Measurements from ENCODE around the gene CTU2. TPM values are rescaled to one million over a fixed set of nuclear protein-coding genes. Genes with fewer than 3 reads are reported as not detected.

Gene CTU2
- total RNA-seq, 1 experiment from 2014 or later, result 52.4 TPM

GRCh38 chr16:88671806-88672205 lies 34.5 kb upstream of the CTU2 start (continued):
- TF ChIP-seq TCF7 (CRISPR knock-in tag; IDR thresholded peaks at IDR 0.05; ENCODE audit: low read depth), result no peak
- TF ChIP-seq MLX (CRISPR knock-in tag; IDR thresholded peaks at IDR 0.05), result no peak
- TF ChIP-seq CREM (CRISPR knock-in tag; IDR thresholded peaks at IDR 0.05), result no peak
- TF ChIP-seq, protein P1, sequence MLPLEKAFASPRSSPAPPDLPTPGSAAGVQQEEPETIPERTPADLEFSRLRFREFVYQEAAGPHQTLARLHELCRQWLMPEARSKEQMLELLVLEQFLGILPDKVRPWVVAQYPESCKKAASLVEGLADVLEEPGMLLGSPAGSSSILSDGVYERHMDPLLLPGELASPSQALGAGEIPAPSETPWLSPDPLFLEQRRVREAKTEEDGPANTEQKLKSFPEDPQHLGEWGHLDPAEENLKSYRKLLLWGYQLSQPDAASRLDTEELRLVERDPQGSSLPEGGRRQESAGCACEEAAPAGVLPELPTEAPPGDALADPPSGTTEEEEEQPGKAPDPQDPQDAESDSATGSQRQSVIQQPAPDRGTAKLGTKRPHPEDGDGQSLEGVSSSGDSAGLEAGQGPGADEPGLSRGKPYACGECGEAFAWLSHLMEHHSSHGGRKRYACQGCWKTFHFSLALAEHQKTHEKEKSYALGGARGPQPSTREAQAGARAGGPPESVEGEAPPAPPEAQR (CRISPR knock-in tag; IDR thresholded peaks at IDR 0.05), result no peak
- TF ChIP-seq AFF4 (CRISPR knock-in tag; IDR thresholded peaks at IDR 0.05; ENCODE audit: borderline replicate concordance), result no peak
- no peak for TF ChIP-seq FOXK1 (CRISPR knock-in tag; IDR thresholded peaks at IDR 0.05)
- TF ChIP-seq, protein P2, sequence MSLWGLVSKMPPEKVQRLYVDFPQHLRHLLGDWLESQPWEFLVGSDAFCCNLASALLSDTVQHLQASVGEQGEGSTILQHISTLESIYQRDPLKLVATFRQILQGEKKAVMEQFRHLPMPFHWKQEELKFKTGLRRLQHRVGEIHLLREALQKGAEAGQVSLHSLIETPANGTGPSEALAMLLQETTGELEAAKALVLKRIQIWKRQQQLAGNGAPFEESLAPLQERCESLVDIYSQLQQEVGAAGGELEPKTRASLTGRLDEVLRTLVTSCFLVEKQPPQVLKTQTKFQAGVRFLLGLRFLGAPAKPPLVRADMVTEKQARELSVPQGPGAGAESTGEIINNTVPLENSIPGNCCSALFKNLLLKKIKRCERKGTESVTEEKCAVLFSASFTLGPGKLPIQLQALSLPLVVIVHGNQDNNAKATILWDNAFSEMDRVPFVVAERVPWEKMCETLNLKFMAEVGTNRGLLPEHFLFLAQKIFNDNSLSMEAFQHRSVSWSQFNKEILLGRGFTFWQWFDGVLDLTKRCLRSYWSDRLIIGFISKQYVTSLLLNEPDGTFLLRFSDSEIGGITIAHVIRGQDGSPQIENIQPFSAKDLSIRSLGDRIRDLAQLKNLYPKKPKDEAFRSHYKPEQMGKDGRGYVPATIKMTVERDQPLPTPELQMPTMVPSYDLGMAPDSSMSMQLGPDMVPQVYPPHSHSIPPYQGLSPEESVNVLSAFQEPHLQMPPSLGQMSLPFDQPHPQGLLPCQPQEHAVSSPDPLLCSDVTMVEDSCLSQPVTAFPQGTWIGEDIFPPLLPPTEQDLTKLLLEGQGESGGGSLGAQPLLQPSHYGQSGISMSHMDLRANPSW (CRISPR knock-in tag; conservative IDR thresholded peaks at IDR 0.05; ENCODE audit: low read depth), result no peak
- no peak for TF ChIP-seq MYBL2 (CRISPR knock-in tag; IDR thresholded peaks at IDR 0.05)
- TF ChIP-seq, protein P3, sequence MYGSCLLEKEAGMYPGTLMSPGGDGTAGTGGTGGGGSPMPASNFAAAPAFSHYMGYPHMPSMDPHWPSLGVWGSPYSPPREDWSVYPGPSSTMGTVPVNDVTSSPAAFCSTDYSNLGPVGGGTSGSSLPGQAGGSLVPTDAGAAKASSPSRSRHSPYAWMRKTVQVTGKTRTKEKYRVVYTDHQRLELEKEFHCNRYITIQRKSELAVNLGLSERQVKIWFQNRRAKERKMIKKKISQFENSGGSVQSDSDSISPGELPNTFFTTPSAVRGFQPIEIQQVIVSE (CRISPR knock-in tag; IDR thresholded peaks at IDR 0.05; ENCODE audit: borderline replicate concordance), result no peak

DNA sequence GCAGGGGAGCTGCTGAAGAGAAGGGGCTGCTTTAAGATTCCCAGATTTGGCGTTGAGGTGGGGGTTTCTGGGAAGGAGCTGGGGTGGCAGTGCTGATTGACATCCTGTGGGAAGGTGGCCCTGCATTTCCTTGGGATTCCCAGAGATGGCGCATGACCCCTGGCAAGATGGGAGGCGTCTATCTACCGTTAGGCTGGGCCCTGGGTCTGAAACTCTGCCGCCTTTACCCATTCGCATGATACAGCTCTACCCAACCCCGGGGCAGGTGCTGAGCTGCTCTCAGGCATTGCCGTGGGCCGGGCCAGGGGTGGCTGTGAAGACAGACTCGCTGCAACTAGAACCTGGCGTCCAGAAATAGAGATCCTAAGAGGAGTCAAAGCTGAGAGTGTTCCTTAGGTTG lies 33.5 kb upstream of the CTU2 start:
- H3K4me3 Mint-ChIP-seq, result no peak overlapping the region
- H3K4me1 Mint-ChIP-seq, result no peaks in the 10 kb centered on the region; the same call in 1 of the 2 replicates
- peaks cover 7% of the 10 kb centered on the region for H3K36me3 Mint-ChIP-seq
- DNase-seq (ENCODE audit: low spot score) (peak; percentile 80), ATAC-seq (peak; percentile 98)
- ChIA-PET CTCF (interaction anchor here (0.8 to 8.4 kb wide), 38 partner anchors 9 to 498 kb away, joined by 3 to 111 read pairs (median 5); partner anchors contain the start of genes CDH15, CTU2, CYBA and IL17C), POLR2A (no interaction called here)
- H3K27me3 Mint-ChIP-seq (ENCODE audit: low read depth), result no peaks in the 10 kb centered on the region
- peaks cover 7% of the 10 kb centered on the region for H3K9me3 Mint-ChIP-seq
- H3K27ac Mint-ChIP-seq, result peak overlapping the region; percentile 49; the same call in 1 of the 2 replicates
- TF ChIP-seq IRF2 (CRISPR knock-in tag; IDR thresholded peaks at IDR 0.05; ENCODE audit: borderline replicate concordance, low read depth) (no peak), TEAD1 (CRISPR knock-in tag; IDR thresholded peaks at IDR 0.05) (no peak), FOXP4 (CRISPR knock-in tag; IDR thresholded peaks at IDR 0.05) (no peak), SOX15 (CRISPR knock-in tag; IDR thresholded peaks at IDR 0.05) (no peak), NFYB (CRISPR knock-in tag; conservative IDR thresholded peaks at IDR 0.05; ENCODE audit: low read depth) (no peak), NR1H2 (CRISPR knock-in tag; IDR thresholded peaks at IDR 0.05) (no peak)
- TF ChIP-seq, protein P2 (CRISPR knock-in tag; conservative IDR thresholded peaks at IDR 0.05; ENCODE audit: low read depth), result no peak
- TF ChIP-seq, protein P4, sequence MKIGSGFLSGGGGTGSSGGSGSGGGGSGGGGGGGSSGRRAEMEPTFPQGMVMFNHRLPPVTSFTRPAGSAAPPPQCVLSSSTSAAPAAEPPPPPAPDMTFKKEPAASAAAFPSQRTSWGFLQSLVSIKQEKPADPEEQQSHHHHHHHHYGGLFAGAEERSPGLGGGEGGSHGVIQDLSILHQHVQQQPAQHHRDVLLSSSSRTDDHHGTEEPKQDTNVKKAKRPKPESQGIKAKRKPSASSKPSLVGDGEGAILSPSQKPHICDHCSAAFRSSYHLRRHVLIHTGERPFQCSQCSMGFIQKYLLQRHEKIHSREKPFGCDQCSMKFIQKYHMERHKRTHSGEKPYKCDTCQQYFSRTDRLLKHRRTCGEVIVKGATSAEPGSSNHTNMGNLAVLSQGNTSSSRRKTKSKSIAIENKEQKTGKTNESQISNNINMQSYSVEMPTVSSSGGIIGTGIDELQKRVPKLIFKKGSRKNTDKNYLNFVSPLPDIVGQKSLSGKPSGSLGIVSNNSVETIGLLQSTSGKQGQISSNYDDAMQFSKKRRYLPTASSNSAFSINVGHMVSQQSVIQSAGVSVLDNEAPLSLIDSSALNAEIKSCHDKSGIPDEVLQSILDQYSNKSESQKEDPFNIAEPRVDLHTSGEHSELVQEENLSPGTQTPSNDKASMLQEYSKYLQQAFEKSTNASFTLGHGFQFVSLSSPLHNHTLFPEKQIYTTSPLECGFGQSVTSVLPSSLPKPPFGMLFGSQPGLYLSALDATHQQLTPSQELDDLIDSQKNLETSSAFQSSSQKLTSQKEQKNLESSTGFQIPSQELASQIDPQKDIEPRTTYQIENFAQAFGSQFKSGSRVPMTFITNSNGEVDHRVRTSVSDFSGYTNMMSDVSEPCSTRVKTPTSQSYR (CRISPR knock-in tag; IDR thresholded peaks at IDR 0.05), result no peak
- TF ChIP-seq, protein P1 (CRISPR knock-in tag; IDR thresholded peaks at IDR 0.05), result no peak
